BJ (cell line): ENCODE results near the gene NID2. TPM values are rescaled to one million over a fixed set of nuclear protein-coding genes. Genes with fewer than 3 reads are reported as not detected.

Source experiments
- CTCF ChIA-PET: fragments of 350-600 bp; formaldehyde crosslinking; extraction: SDS; loops from one replicate; lab custom pipeline; 2021; ENCODE audit warnings: antibody characterized with exemption, inconsistent platforms; lab: Yijun Ruan, JAX
- POLR2A ChIA-PET: fragments of 300-600 bp; sonication (Branson Sonifier 250); formaldehyde crosslinking; extraction: SDS; loops from one replicate; lab custom pipeline; 2021; ENCODE audit warnings: antibody characterized with exemption; lab: Charles Lee
- DNase-seq: peaks from one replicate; pipeline ENCODE4 v3.0.0-alpha.2; 2011; ENCODE audit warnings: low read depth
- H3K27me3 ChIP-seq: 2 replicates; pipeline ENCODE4 v1.6.0; 2011; ENCODE audit warnings: low read length; ENCODE audit not compliant: control insufficient read depth, insufficient read depth
- H3K36me3 ChIP-seq: 2 replicates; pipeline ENCODE4 v1.5.1; 2011; ENCODE audit warnings: low read length; ENCODE audit not compliant: control insufficient read depth, insufficient read depth
- H3K4me3 ChIP-seq: 2 replicates; pipeline ENCODE4 v1.5.1; 2011; ENCODE audit warnings: low read depth, mild to moderate bottlenecking, control low read depth, low read length
- polyA plus RNA-seq: library from polyadenylated mRNA; depleted of rRNA; stranded (reverse); fragments of >200 nt; gene quantifications from 2 replicates; pipeline ENCODE4 v1.2.3, GENCODE V29; 2011
- TF ChIP-seq, protein P1 (sequence below): IDR thresholded peaks from 2 replicates; pipeline ENCODE4 v1.5.1; 2011; ENCODE audit warnings: low read depth, mild to moderate bottlenecking, control low read depth, inconsistent platforms, low read length, moderate library complexity; ENCODE audit not compliant: insufficient read depth

NID2 gene
- polyA plus RNA-seq, 1 experiment, result 279 TPM

DNA sequence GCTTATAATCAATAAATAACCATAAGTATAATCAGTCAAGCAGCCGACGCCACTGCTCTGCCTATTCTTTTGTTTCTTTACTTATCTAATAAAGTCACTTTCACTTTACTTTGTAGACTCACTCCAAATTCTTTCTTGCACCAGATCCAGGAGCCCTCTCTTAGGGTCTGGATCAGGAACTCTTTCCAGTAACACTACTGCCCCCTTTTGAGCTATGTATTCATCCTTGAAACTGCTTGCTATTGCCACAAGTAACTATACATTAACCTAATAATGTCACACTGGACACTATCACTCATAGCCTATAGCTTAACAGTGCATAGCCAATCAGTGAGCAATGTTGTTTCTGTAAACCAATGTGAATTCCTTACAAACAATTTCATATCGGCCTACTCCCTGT is 2.8 kb upstream of the NID2 start:
- no peaks in the 10 kb centered on the region for H3K27me3 ChIP-seq
- no peak for DNase-seq
- TF ChIP-seq, protein P1, sequence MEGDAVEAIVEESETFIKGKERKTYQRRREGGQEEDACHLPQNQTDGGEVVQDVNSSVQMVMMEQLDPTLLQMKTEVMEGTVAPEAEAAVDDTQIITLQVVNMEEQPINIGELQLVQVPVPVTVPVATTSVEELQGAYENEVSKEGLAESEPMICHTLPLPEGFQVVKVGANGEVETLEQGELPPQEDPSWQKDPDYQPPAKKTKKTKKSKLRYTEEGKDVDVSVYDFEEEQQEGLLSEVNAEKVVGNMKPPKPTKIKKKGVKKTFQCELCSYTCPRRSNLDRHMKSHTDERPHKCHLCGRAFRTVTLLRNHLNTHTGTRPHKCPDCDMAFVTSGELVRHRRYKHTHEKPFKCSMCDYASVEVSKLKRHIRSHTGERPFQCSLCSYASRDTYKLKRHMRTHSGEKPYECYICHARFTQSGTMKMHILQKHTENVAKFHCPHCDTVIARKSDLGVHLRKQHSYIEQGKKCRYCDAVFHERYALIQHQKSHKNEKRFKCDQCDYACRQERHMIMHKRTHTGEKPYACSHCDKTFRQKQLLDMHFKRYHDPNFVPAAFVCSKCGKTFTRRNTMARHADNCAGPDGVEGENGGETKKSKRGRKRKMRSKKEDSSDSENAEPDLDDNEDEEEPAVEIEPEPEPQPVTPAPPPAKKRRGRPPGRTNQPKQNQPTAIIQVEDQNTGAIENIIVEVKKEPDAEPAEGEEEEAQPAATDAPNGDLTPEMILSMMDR, result peak; percentile 15; the same call in 1 of the 2 replicates
- ChIA-PET CTCF (interaction anchor here (0.7 to 1.7 kb wide), 14 partner anchors 9 to 340 kb away, joined by 3 to 5 read pairs (median 3); no protein-coding TSS in a partner anchor), POLR2A (no interaction called here)
- no peaks in the 10 kb centered on the region for H3K36me3 ChIP-seq
- H3K4me3 ChIP-seq, result no peak overlapping the region

DNA sequence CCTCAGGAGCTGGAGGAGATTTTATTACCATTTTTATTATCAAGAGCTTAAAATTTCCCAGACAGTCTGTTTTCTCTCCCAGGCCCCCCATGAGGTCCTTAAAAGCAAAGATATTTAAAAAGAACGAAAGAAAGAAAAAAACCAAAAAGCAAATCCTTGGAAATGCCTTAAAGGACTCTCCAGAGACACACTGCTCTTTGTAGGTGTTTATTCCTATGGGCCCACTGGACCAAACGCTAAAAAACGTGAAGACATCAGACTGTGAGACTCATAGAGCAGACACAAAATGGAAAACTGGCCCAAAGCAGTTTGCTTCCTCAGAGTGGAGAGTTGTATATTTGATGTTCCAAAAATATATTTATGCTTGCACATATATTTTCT is 1.2 kb upstream of the NID2 start:
- DNase-seq, result no peak
- POLR2A ChIA-PET, result interaction anchor here (1.2 kb wide), 1 partner anchor 10 kb away, joined by 4 read pairs; no protein-coding TSS in a partner anchor
- CTCF ChIA-PET, result interaction anchor here (0.7 to 1.8 kb wide), 4 partner anchors 11 to 208 kb away, joined by 3 to 13 read pairs (median 4); no protein-coding TSS in a partner anchor
- Histone ChIP-seq H3K4me3 (peak overlapping the region; percentile 89), H3K27me3 (no peaks in the 10 kb centered on the region), H3K36me3 (no peaks in the 10 kb centered on the region)
- TF ChIP-seq, protein P1, result no peak

- peak overlapping the region; percentile 89 for H3K4me3 ChIP-seq
- H3K27me3 ChIP-seq, result no peaks in the 10 kb centered on the region
- no peaks in the 10 kb centered on the region for H3K36me3 ChIP-seq
- TF ChIP-seq, protein P1, result peak; percentile 21; the same call in 1 of the 2 replicates
- ChIA-PET POLR2A (interaction anchor here (1.0 to 1.2 kb wide), 2 partner anchors 11 to 24 kb away, joined by 4 to 12 read pairs; no protein-coding TSS in a partner anchor), CTCF (interaction anchor here (0.6 to 1.8 kb wide), 13 partner anchors 9 to 208 kb away, joined by 3 to 13 read pairs (median 3); no protein-coding TSS in a partner anchor)
- no peak for DNase-seq
These were observed 620 bp upstream of the NID2 start for GRCh38 chr14:52069307-52070050.

GRCh38 chr14:52067873-52068614 is 815 bp downstream of the NID2 start:
- no peak for DNase-seq
- TF ChIP-seq, protein P1, result no peak
- ChIA-PET CTCF (interaction anchor here (0.9 to 1.6 kb wide), 7 partner anchors 8 to 259 kb away, joined by 3 to 9 read pairs (median 3); no protein-coding TSS in a partner anchor), POLR2A (no interaction called here)
- H3K4me3 ChIP-seq, result peak overlapping the region; percentile 89
- H3K27me3 ChIP-seq, result no peaks in the 10 kb centered on the region
- H3K36me3 ChIP-seq, result peaks cover 2% of the 10 kb centered on the region; the same call in 1 of the 2 replicates
